Mesodermal cell (in vitro differentiated cells): Measurements from ENCODE around the gene NRGN.
A peak's percentile ranks its signal among the peaks of the same experiment; 100 is the strongest.

ENCODE experiments used
- H3K27ac ChIP-seq: 2 replicates; pipeline ENCODE4 v1.7.0; 2013; ENCODE audit warnings: mild to moderate bottlenecking, low read depth, low read length, moderate library complexity; ENCODE audit not compliant: severe bottlenecking
- H3K36me3 ChIP-seq: 2 replicates; pipeline ENCODE4 v1.7.1; 2013; ENCODE audit warnings: mild to moderate bottlenecking, low read length, moderate library complexity; ENCODE audit not compliant: control insufficient read depth, insufficient read depth
- H3K4me1 ChIP-seq: one replicate; pipeline ENCODE4 v1.7.1; 2013; ENCODE audit warnings: mild to moderate bottlenecking, low read length; ENCODE audit not compliant: insufficient read depth, control insufficient read depth, poor library complexity, severe bottlenecking
- H3K4me3 ChIP-seq: 2 replicates; pipeline ENCODE4 v1.7.0; 2013; ENCODE audit warnings: low read length, control low read depth, mild to moderate bottlenecking; ENCODE audit not compliant: insufficient read depth, poor library complexity, severe bottlenecking; ENCODE audit errors: extremely low read depth
- H3K9me3 ChIP-seq: 2 replicates; pipeline ENCODE4 v1.7.1; 2013; ENCODE audit warnings: mild to moderate bottlenecking, low read length, moderate library complexity; ENCODE audit not compliant: control insufficient read depth
- WGBS, 2 experiments: methylation state at CpG; one replicate each; pipeline ENCODE4 v1.1.5; 2013; ENCODE audit warnings: missing lambda C conversion rate in 2 of 2; ENCODE audit not compliant: insufficient coverage in 2 of 2; 5-methylcytosine and 5-hydroxymethylcytosine counted together

The NRGN gene

GRCh38 chr11:124756753-124757227 lies 17.0 kb downstream of the NRGN start:
- H3K4me3 ChIP-seq: no peak overlapping the region

DNA sequence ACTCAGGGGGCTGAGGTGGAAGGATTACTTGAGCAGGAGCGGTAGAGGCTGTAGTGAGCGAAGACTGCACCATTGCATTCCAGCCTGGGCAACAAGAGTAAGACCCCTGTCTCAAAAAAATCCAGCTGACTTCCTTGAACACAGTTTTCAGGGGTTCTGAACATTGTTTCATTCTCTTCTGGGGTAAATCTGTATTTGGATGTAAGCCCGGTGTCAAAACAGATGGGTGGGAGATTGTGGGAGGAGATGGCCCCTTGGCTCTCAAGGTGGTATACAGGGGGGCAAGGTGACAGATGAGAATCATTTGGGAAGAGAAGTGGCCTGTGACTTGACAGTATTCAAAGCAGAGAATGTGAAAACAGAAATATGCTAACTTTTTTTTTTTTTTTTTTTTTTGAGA lies 17.6 kb downstream of the NRGN start:
- 88 to 100% methylated on average over 2 to 3 of the region's 3 CpGs for WGBS, 2 experiments
- Histone ChIP-seq H3K27ac (no peak overlapping the region), H3K4me1 (peaks cover 44% of the 10 kb centered on the region), H3K4me3 (no peak overlapping the region), H3K9me3 (no peaks in the 10 kb centered on the region), H3K36me3 (peaks cover 15% of the 10 kb centered on the region)

More at GRCh38 chr11:124756753-124757227, 17.0 kb downstream of the NRGN start:
- Histone ChIP-seq H3K4me1 (peaks cover 44% of the 10 kb centered on the region), H3K27ac (no peak overlapping the region), H3K9me3 (no peaks in the 10 kb centered on the region), H3K36me3 (peaks cover 15% of the 10 kb centered on the region)
- 82 to 84% methylated on average over 3 to 6 of the region's 6 CpGs for WGBS, 2 experiments

DNA sequence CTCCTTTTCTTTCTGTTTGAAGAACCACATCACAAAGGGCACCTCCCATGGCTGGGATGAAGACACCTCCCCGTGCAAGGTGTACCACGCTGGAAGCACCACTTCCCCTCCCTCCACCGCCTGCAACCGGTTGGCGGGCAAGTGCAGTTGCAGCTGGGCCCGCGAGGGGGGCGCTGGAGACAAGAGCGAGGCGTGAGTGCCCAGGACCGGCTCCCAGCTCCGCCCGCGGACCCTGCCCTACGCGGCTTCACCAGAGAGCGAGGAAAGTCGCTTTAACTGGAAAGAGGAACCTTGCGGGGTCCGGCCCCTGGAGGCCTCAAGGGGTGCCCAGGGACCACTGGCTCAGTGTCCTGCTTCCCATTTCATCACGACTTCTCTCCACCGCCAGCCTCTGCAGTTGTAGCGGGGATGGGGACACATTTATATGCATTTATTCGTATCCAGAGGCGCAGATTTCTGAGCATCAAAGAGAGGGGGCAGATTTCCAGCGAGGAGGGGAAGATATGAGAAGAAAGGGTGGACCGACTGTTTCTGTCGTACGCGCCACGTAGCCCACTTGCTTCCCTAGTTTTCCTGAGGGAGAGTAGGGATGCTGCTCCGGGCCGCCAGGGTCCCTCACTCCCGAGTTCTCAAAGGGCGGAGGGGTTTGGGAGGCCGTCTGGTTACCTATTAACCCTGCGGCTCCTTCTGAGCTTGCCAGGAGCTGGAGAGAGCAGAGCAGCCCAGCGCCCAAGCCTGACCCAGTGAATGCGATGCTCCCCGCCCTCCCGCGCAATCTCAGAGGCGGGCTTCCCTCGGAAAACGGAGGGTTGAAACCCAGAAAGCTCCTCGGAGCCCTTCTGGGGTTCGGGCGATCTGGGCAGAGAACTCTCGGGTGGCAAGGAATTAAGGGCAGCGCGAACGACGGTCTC lies 18.9 kb downstream of the NRGN start:
- WGBS, 2 experiments: 4 to 10% methylated on average over 43 to 46 of the region's 53 CpGs
- Histone ChIP-seq H3K36me3 (peaks cover 11% of the 10 kb centered on the region), H3K4me1 (peaks cover 45% of the 10 kb centered on the region), H3K27ac (no peak overlapping the region), H3K9me3 (no peaks in the 10 kb centered on the region), H3K4me3 (peak overlapping the region; percentile 54)

GRCh38 chr11:124759266-124760204 lies 19.8 kb downstream of the NRGN start:
- Histone ChIP-seq H3K9me3 (no peaks in the 10 kb centered on the region), H3K4me3 (peak overlapping the region; percentile 54), H3K4me1 (peaks cover 37% of the 10 kb centered on the region), H3K27ac (peak overlapping the region; percentile 50), H3K36me3 (peaks cover 15% of the 10 kb centered on the region)
- WGBS, 2 experiments: 15 to 21% methylated on average over 36 to 40 of the region's 52 CpGs

- Histone ChIP-seq H3K36me3 (peaks cover 19% of the 10 kb centered on the region), H3K4me1 (peaks cover 33% of the 10 kb centered on the region), H3K9me3 (no peaks in the 10 kb centered on the region), H3K27ac (peak overlapping the region; percentile 50), H3K4me3 (peak overlapping the region; percentile 54)
- WGBS, 2 experiments: 6 to 8% methylated on average over 20 to 25 of the region's 25 CpGs
These were observed 20.5 kb downstream of the NRGN start for GRCh38 chr11:124760205-124760652.

DNA sequence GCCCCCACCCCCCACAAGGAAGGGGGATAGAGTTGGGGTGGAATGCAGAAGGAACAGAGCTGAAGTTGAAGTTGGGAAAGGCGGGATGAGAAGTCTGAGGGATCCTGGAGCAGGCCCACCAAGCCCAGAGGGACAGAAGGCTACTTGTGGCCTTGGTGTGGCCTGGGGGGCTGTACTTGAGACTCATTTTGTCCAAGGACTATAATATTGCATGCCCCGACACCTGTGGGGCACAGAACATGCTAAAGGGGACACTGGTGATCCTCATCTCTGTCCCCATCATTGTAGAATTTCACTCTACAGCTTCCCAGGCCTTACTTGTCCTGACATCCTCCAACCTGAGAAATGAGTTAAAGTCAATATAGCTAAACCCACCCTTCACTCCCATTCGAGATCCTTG lies 21.1 kb downstream of the NRGN start:
- Histone ChIP-seq H3K4me1 (peaks cover 33% of the 10 kb centered on the region), H3K27ac (peak overlapping the region; percentile 50), H3K36me3 (peaks cover 24% of the 10 kb centered on the region), H3K9me3 (no peaks in the 10 kb centered on the region), H3K4me3 (peak overlapping the region; percentile 54)
- 57 to 58% methylated on average over 2 of the region's 3 CpGs for WGBS, 2 experiments

DNA sequence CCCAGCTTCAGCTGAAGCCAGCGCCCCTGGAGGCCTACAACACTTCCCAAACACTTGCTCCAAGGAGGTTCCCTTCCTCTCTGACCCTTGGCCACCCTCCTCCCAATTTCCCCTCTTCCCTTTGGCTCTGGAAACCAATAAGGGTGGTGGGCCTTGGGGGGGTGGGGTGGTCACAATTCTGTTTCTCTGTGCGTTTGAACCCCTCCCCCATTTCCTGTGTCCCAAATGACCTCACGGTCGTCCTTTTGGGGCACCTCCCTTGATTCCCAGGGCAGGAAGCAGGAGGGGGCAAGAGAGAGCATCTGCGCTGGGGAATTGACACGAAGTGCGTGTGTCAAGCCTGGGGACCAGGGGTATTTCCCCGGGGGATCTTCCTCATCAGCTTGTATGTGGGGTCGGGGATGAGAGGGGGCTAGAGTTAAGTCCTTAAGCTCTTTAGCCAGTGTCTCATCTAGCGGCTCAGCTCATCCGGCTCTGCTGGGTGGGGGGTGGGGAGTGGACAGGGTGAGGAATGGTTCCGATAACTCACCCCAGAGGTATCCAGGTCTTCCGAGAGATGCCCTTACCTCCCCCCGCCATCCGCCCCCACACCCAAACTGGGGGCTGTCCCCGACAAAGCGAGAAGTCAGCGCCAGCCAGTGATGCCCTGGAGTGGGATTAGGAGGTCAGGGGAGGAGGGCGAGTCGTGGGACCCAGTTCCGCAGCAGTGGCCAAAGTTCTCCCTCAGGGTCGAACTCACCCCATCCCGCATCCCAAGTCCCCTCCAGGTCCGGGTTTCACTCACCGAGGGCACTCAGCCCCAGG lies 21.8 kb downstream of the NRGN start:
- WGBS, 2 experiments: 2 to 12% methylated on average over 11 to 12 of the region's 25 CpGs
- peaks cover 32% of the 10 kb centered on the region for H3K4me1 ChIP-seq
- peak overlapping the region; percentile 45 for H3K27ac ChIP-seq
- H3K4me3 ChIP-seq: peak overlapping the region; percentile 54
- H3K36me3 ChIP-seq: peaks cover 31% of the 10 kb centered on the region
- no peaks in the 10 kb centered on the region for H3K9me3 ChIP-seq

DNA sequence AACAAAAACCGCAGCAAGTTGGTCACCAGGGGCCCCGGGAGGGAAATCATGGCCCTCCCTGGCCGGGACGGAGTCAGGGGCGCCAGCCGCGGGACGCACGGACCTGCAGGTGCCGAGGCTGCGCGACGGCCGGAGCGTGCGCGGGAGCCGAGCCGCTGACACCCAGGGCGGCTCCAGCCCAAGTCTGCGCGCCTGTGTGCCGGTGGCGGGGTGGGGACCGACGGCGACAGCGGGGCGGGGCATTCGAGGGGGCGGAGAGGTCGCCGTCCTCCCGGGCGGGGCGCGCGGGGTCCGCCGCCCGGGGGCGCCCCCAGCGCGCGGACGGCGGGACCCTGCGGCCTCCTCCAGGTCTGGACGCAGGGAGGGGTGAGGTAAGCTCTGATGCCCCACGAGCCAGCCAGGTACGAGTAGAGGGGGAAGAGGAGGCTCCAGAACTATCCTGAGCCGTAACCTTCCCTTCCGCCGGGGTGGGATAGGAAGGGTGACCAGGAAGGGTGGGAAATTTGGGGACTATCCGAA lies 22.4 kb downstream of the NRGN start, which contains the start of gene ESAM:
TSS of gene ESAM (minus strand) at position 186 of the 519 bp plus-strand sequence. CDS start at position 50, 136 bp downstream.
- WGBS, 2 experiments: 0 to 1% methylated on average over 35 to 47 of the region's 55 CpGs
- Histone ChIP-seq H3K9me3 (no peaks in the 10 kb centered on the region), H3K4me3 (peak within 1 kb of the TSS; percentile 54), H3K4me1 (peaks cover 29% of the 10 kb centered on the region), H3K36me3 (peaks cover 32% of the 10 kb centered on the region), H3K27ac (peak within 1 kb of the TSS; percentile 45)

- Histone ChIP-seq H3K4me1 (peaks cover 29% of the 10 kb centered on the region), H3K27ac (no peak overlapping the region), H3K4me3 (peak overlapping the region; percentile 54), H3K36me3 (peaks cover 37% of the 10 kb centered on the region), H3K9me3 (no peaks in the 10 kb centered on the region)
- WGBS, 2 experiments: 2 to 3% methylated on average over 35 to 41 of the region's 45 CpGs
These were observed 22.9 kb downstream of the NRGN start for GRCh38 chr11:124762624-124763155.
